ENCODE data around the gene TP53RK. TPM values are rescaled to one million over a fixed set of nuclear protein-coding genes. Genes with fewer than 3 reads are reported as not detected.

TP53RK gene
- total and polyA plus RNA-seq, 4 donors, result 4.7 to 12.8 (median 6.8) TPM

- Histone ChIP-seq H3K9me3 (ENCODE audit: control insufficient read depth in 4 of 4, low read length in 3 of 4) (no peaks in the 10 kb centered on the region), H3K27ac (ENCODE audit: low read depth in 1 of 2, low read length in 2 of 2) (no peak overlapping the region), H3K27me3 (ENCODE audit: control insufficient read depth in 4 of 4, insufficient read depth in 4 of 4, low read length in 3 of 4) (no peaks in the 10 kb centered on the region), H3K4me1 (ENCODE audit: control insufficient read depth in 4 of 4, insufficient read depth in 4 of 4, low read length in 3 of 4) (peaks cover 0 to 9% (median 0%) of the 10 kb centered on the region in 4 donors), H3K36me3 (ENCODE audit: control insufficient read depth in 4 of 4, insufficient read depth in 3 of 4, low read depth in 1 of 4, low read length in 3 of 4) (no peaks in the 10 kb centered on the region), H3K4me3 (ENCODE audit: low read depth in 1 of 3, low read length in 3 of 3) (no peak overlapping the region), H3K9ac (ENCODE audit: low read depth in 1 of 2, low read length in 2 of 2) (no peak overlapping the region)
- TF ChIP-seq GABPA (IDR thresholded peaks at IDR 0.05 in 1 of 2, conservative IDR thresholded peaks at IDR 0.05 in 1 of 2), result no peak
- no peak for TF ChIP-seq EGR1 (IDR thresholded peaks at IDR 0.05; ENCODE audit: low read depth in 2 of 2)
- no peak for TF ChIP-seq RAD21 (IDR thresholded peaks at IDR 0.05)
- no peak for TF ChIP-seq HNF4G (IDR thresholded peaks at IDR 0.05)
- no peak for TF ChIP-seq CTCF (IDR thresholded peaks at IDR 0.05; ENCODE audit: low read depth, low read length, missing input control)
- TF ChIP-seq MAX (IDR thresholded peaks at IDR 0.05), result no peak
- TF ChIP-seq JUND (IDR thresholded peaks at IDR 0.05), result no peak
- TF ChIP-seq NR2F2 (IDR thresholded peaks at IDR 0.05), result no peak
- TF ChIP-seq TAF1 (conservative IDR thresholded peaks at IDR 0.05), result no peak
- no peak for TF ChIP-seq REST (IDR thresholded peaks at IDR 0.05)
- no peak for TF ChIP-seq FOXA2 (IDR thresholded peaks at IDR 0.05)
- TF ChIP-seq FOXA1 (IDR thresholded peaks at IDR 0.05), result no peak
- no peak for TF ChIP-seq SP1 (IDR thresholded peaks at IDR 0.05)
- no peak for TF ChIP-seq ATF3 (IDR thresholded peaks at IDR 0.05)
- TF ChIP-seq HNF4A (conservative IDR thresholded peaks at IDR 0.05), result no peak
- DNase-seq (ENCODE audit: low spot score), result no peak
- 73% methylated on average over 4 of the region's 4 CpGs for WGBS
Observed at GRCh38 chr20:46647469-46647868, 41.8 kb downstream of the TP53RK start.

GRCh38 chr20:46646659-46647380, 42.4 kb downstream of the TP53RK start:
- H3K9ac ChIP-seq (ENCODE audit: low read depth in 1 of 2, low read length in 2 of 2), result no peak overlapping the region
- no peaks in the 10 kb centered on the region for H3K36me3 ChIP-seq (ENCODE audit: control insufficient read depth in 4 of 4, insufficient read depth in 3 of 4, low read depth in 1 of 4, low read length in 3 of 4)
- H3K27ac ChIP-seq (ENCODE audit: low read depth in 1 of 2, low read length in 2 of 2), result no peak overlapping the region
- 93% methylated on average over 3 of the region's 3 CpGs for WGBS
- no peak overlapping the region for H3K4me3 ChIP-seq (ENCODE audit: low read depth in 1 of 3, low read length in 3 of 3)
- no peaks in the 10 kb centered on the region for H3K9me3 ChIP-seq (ENCODE audit: control insufficient read depth in 4 of 4, low read length in 3 of 4)
- peaks cover 1 to 12% (median 3%) of the 10 kb centered on the region in 4 donors for H3K4me1 ChIP-seq (ENCODE audit: control insufficient read depth in 4 of 4, insufficient read depth in 4 of 4, low read length in 3 of 4)
- no peaks in the 10 kb centered on the region for H3K27me3 ChIP-seq (ENCODE audit: control insufficient read depth in 4 of 4, insufficient read depth in 4 of 4, low read length in 3 of 4)
- no peak for DNase-seq (ENCODE audit: low spot score)
- no peak for TF ChIP-seq CTCF (IDR thresholded peaks at IDR 0.05; ENCODE audit: low read depth, low read length, missing input control)
- TF ChIP-seq RXRA (IDR thresholded peaks at IDR 0.05), result no peak
- no peak for TF ChIP-seq YY1 (IDR thresholded peaks at IDR 0.05)
- TF ChIP-seq JUND (IDR thresholded peaks at IDR 0.05), result no peak
- no peak for TF ChIP-seq SP1 (IDR thresholded peaks at IDR 0.05)
- no peak for TF ChIP-seq REST (IDR thresholded peaks at IDR 0.05)
- no peak for TF ChIP-seq GABPA (IDR thresholded peaks at IDR 0.05 in 1 of 2, conservative IDR thresholded peaks at IDR 0.05 in 1 of 2)
- no peak for TF ChIP-seq FOXA2 (IDR thresholded peaks at IDR 0.05)
- TF ChIP-seq NR2F2 (IDR thresholded peaks at IDR 0.05), result no peak
- TF ChIP-seq MAX (IDR thresholded peaks at IDR 0.05), result no peak
- no peak for TF ChIP-seq TAF1 (conservative IDR thresholded peaks at IDR 0.05)
